ENCODE results near the gene PDE4A.
"Not testable (repeated sequence)": the region's sequence is repeated elsewhere in the genome, so short reads cannot be mapped to it uniquely, and the experiment has no call there.

- not testable (repeated sequence) for TF ChIP-seq POLR2A (IDR thresholded peaks at IDR 0.05; ENCODE audit: low read depth, low read length); CTCF (IDR thresholded peaks at IDR 0.05; ENCODE audit: extremely low read depth in 1 of 2, insufficient read depth in 1 of 2, low read depth in 1 of 2, low read length in 2 of 2)
Measured at GRCh38 chr19:10383223-10383499, 37.2 kb upstream of the PDE4A start.

Data from endothelial cell of umbilical vein (primary cell).